OCI-LY3 (cell line): ENCODE results near the gene ABCG1.

Source experiments
- H2AFZ ChIP-seq: fragments of 200-600, 300-600 bp; shearing (Covaris generic); 2 replicates; pipeline ENCODE4 v1.6.0; 2014; ENCODE audit warnings: antibody characterized with exemption, low read depth, low read length
- H3K27ac ChIP-seq: fragments of 200-600, 300-600 bp; sonication (generic); 2 replicates; pipeline ENCODE4 v1.5.1; 2014; ENCODE audit warnings: mild to moderate bottlenecking, low read length, moderate library complexity, mixed read lengths
- H3K27me3 ChIP-seq: fragments of 200-600, 300-600 bp; sonication (generic); 2 replicates; pipeline ENCODE4 v1.6.1; 2014; ENCODE audit warnings: low read depth, low read length, mixed read lengths
- H3K36me3 ChIP-seq: fragments of 200-600, 300-600 bp; sonication (generic); replicated peaks from 2 replicates; pipeline ENCODE3; 2014; ENCODE audit warnings: low read depth, low read length, mixed read lengths
- H3K4me1 ChIP-seq: fragments of 300-600, 200-600 bp; sonication (generic); 2 replicates; pipeline ENCODE4 v1.6.1; 2014; ENCODE audit warnings: low read length, mixed read lengths
- H3K4me2 ChIP-seq: fragments of 200-600, 300-600 bp; sonication (generic); 2 replicates; pipeline ENCODE4 v1.6.1; 2014; ENCODE audit warnings: low read length, mixed read lengths
- H3K4me3 ChIP-seq: fragments of 300-600, 200-600 bp; sonication (generic); 2 replicates; pipeline ENCODE4 v1.5.1; 2014; ENCODE audit warnings: antibody characterized with exemption, mild to moderate bottlenecking, low read length, moderate library complexity
- H3K79me2 ChIP-seq: fragments of 300-600, 200-600 bp; shearing (Covaris generic); 2 replicates; pipeline ENCODE4 v1.6.1; 2014; ENCODE audit warnings: mild to moderate bottlenecking, low read length, mixed read lengths
- H3K9ac ChIP-seq: fragments of 300-600, 200-600 bp; shearing (Covaris generic); 2 replicates; pipeline ENCODE4 v1.6.0; 2014; ENCODE audit warnings: mild to moderate bottlenecking, low read length, moderate library complexity
- H3K9me3 ChIP-seq: fragments of 200-600, 300-600 bp; shearing (Covaris generic); 2 replicates; pipeline ENCODE4 v1.6.1; 2014; ENCODE audit warnings: low read length, mixed read lengths; ENCODE audit not compliant: insufficient read depth
- H4K20me1 ChIP-seq: fragments of 200-600, 300-600 bp; sonication (generic); 2 replicates; pipeline ENCODE4 v1.6.1; 2016; ENCODE audit warnings: low read length, mixed read lengths; ENCODE audit not compliant: insufficient read depth
- EZH2phosphoT487 ChIP-seq: fragments of 200-600 bp; shearing (Covaris generic); IDR thresholded peaks from 2 replicates; pipeline ENCODE4 v1.6.1; 2018; ENCODE audit warnings: antibody characterized with exemption, mixed run types, low read depth
- TF ChIP-seq, protein P1 (sequence below): fragments of 200-600, 300-600 bp; sonication (generic); IDR thresholded peaks from 2 replicates; pipeline ENCODE4 v1.5.1; 2014; ENCODE audit warnings: antibody characterized with exemption, low read length, low read depth

The ABCG1 gene

DNA sequence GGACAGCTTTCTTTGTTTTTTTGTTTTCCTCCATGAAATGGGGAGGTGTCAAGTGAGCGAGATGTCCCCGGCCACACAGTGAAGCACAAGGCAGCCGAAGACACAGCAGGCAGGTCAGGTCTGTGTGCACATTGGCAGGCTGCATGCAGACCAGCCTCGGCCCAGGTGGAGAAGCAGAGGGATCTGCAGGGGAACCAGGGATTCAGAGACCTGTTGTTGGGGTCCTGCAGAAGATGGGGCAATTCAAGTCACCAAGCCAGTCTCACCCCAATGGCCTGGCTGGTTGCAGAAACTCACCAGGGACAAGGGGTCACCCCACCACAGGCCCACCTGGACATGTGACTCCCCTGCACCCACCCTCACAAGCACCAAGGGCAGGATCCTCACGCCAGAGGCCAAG, 4.0 kb upstream of the ABCG1 start:
- H3K4me1 ChIP-seq, result no peaks in the 10 kb centered on the region
- H2AFZ ChIP-seq, result no peak overlapping the region
- TF ChIP-seq EZH2phosphoT487, result no peak
- TF ChIP-seq, protein P1, sequence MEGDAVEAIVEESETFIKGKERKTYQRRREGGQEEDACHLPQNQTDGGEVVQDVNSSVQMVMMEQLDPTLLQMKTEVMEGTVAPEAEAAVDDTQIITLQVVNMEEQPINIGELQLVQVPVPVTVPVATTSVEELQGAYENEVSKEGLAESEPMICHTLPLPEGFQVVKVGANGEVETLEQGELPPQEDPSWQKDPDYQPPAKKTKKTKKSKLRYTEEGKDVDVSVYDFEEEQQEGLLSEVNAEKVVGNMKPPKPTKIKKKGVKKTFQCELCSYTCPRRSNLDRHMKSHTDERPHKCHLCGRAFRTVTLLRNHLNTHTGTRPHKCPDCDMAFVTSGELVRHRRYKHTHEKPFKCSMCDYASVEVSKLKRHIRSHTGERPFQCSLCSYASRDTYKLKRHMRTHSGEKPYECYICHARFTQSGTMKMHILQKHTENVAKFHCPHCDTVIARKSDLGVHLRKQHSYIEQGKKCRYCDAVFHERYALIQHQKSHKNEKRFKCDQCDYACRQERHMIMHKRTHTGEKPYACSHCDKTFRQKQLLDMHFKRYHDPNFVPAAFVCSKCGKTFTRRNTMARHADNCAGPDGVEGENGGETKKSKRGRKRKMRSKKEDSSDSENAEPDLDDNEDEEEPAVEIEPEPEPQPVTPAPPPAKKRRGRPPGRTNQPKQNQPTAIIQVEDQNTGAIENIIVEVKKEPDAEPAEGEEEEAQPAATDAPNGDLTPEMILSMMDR, result no peak
- no peaks in the 10 kb centered on the region for H3K79me2 ChIP-seq
- no peak overlapping the region for H3K4me2 ChIP-seq
- no peaks in the 10 kb centered on the region for H3K27me3 ChIP-seq
- no peaks in the 10 kb centered on the region for H3K9me3 ChIP-seq
- H4K20me1 ChIP-seq, result no peaks in the 10 kb centered on the region
- H3K27ac ChIP-seq, result no peak overlapping the region
- H3K36me3 ChIP-seq, result no peaks in the 10 kb centered on the region
- no peak overlapping the region for H3K9ac ChIP-seq
- no peak overlapping the region for H3K4me3 ChIP-seq

DNA sequence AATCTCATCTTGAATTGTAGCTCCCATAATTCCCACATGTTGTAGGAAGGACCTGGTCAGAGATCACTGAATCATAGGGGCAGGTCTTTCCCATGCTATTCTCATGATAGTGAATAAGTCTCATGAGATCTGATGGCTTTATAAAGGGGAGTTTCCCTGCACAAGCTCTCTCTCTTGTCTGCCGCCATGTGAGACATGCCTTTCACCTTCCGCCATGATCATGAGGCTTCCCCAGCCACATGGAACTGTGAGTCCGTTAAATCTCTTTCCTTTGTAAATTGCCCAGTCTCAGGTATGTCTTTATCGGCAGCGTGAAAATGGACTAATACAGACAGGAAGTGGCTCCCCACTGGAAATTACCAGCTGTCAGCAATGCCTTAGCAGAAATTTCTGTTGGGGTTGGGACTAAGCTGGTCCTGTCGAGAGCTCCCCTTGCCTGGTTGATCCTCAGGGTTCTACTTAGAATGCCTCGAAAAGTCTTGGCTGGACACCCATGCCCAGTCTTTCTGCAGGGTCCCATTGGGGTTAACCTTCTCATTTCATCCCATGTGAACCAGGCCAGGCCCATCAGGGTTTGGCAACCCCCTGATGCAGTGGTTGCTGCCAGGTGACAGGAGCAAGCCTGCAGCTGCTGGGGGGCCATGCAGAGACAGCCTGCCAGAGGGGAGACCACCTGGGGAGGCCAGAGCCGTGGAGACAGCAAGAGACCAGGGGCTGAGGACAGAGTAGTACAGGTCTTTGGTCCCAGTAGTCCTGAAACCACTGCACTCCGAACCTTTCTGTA, 2.8 kb upstream of the ABCG1 start:
- no peaks in the 10 kb centered on the region for H4K20me1 ChIP-seq
- H3K9ac ChIP-seq, result no peak overlapping the region
- no peak overlapping the region for H3K4me3 ChIP-seq
- no peak for TF ChIP-seq EZH2phosphoT487
- TF ChIP-seq, protein P1, result no peak
- H3K36me3 ChIP-seq, result no peaks in the 10 kb centered on the region
- no peaks in the 10 kb centered on the region for H3K27me3 ChIP-seq
- no peak overlapping the region for H3K27ac ChIP-seq
- no peaks in the 10 kb centered on the region for H3K9me3 ChIP-seq
- H3K79me2 ChIP-seq, result no peaks in the 10 kb centered on the region
- no peak overlapping the region for H3K4me2 ChIP-seq
- H2AFZ ChIP-seq, result no peak overlapping the region
- no peaks in the 10 kb centered on the region for H3K4me1 ChIP-seq

- Histone ChIP-seq H3K9ac (no peak overlapping the region), H3K9me3 (no peaks in the 10 kb centered on the region)
These were observed 2.0 kb upstream of the ABCG1 start for GRCh38 chr21:42216726-42217572.

More at GRCh38 chr21:42216726-42217572, 2.0 kb upstream of the ABCG1 start:
- Histone ChIP-seq H3K4me1 (no peaks in the 10 kb centered on the region), H3K4me2 (no peak overlapping the region), H3K36me3 (no peaks in the 10 kb centered on the region), H3K4me3 (no peak overlapping the region), H3K27ac (no peak overlapping the region), H4K20me1 (no peaks in the 10 kb centered on the region), H3K27me3 (no peaks in the 10 kb centered on the region), H2AFZ (no peak overlapping the region), H3K79me2 (no peaks in the 10 kb centered on the region)
- no peak for TF ChIP-seq EZH2phosphoT487
- TF ChIP-seq, protein P1, result no peak
